Right lobe of liver (tissue), 4 donors: Measurements from ENCODE around the gene GMIP.

ENCODE experiments used
- POLR2A ChIP-seq: fragments of 450-650 bp; IDR thresholded peaks from one replicate; pipeline ENCODE4 v1.6.1; 2017; ENCODE audit warnings: antibody characterized with exemption, mild to moderate bottlenecking
- TF ChIP-seq, protein P1 (sequence below), 4 donors: fragments of 200-600 bp in 3 of 4; fragments of 450-650 bp in 1 of 4; IDR thresholded peaks; one replicate each; pipeline versions ENCODE4 v1.5.1 to v1.8.0; 2016 to 2022; ENCODE audit warnings: antibody characterized with exemption in 4 of 4, mild to moderate bottlenecking in 2 of 4
- donor health status: DM: no; HTN: no; CAD: no.
- donor health status: DM: no; HTN: no; CAD: no.
- donor health status: DM: no; HTN: yes; CAD: no.

DNA sequence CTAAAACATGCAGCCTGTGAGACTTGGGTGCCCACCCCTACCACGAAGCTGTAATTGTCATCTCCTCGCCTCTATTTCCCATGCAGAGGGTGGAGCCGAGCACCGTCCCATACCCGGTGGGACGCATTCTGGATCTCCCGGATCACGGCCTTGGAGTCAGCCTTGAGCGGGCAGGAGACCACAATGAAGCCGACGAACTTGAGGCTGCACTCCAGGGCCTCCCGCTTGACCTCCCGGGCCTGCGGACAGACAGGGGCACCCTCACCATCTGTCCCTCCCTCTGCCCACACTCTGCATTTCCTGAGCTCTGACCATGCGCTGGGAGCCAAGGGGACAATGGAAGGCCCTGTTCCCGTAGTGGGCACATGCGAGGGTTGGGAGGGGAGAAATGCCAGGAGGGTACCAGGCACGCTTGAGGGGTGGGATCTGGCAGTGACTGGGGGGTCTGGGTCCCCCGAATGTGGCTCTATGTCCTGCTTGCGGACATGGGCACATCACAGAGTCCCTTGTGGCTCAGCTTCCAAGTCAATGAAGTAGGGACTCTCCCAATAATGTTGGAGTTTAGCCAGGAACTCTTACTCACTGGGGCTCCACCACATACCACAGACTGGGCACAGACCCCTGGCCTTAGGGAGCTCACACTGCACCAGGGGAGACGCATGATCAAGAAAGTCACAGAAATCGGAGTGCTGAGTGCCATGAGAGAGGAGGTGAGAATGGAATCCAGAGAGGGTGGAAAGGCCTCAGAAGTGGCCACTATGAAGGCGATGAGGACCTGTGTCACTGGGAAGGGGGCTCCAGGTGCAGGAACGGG, 9.2 kb upstream of the GMIP start:
- TF ChIP-seq, protein P1, sequence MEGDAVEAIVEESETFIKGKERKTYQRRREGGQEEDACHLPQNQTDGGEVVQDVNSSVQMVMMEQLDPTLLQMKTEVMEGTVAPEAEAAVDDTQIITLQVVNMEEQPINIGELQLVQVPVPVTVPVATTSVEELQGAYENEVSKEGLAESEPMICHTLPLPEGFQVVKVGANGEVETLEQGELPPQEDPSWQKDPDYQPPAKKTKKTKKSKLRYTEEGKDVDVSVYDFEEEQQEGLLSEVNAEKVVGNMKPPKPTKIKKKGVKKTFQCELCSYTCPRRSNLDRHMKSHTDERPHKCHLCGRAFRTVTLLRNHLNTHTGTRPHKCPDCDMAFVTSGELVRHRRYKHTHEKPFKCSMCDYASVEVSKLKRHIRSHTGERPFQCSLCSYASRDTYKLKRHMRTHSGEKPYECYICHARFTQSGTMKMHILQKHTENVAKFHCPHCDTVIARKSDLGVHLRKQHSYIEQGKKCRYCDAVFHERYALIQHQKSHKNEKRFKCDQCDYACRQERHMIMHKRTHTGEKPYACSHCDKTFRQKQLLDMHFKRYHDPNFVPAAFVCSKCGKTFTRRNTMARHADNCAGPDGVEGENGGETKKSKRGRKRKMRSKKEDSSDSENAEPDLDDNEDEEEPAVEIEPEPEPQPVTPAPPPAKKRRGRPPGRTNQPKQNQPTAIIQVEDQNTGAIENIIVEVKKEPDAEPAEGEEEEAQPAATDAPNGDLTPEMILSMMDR (IDR thresholded peaks at IDR 0.05), result no peak
- TF ChIP-seq POLR2A, result no peak
